Measurements from ENCODE around the gene ACOT11. TPM values are rescaled to one million over a fixed set of nuclear protein-coding genes. Genes with fewer than 3 reads are reported as not detected.
A peak's percentile ranks its signal among the peaks of the same experiment; 100 is the strongest.
"Not testable (repeated sequence)": the region's sequence is repeated elsewhere in the genome, so short reads cannot be mapped to it uniquely, and the experiment has no call there.

Gene ACOT11
- polyA plus RNA-seq (ENCODE audit: insufficient read length): 5.1 TPM

GRCh38 chr1:54547601-54548388 is at the start of gene ACOT11:
Gene ACOT11 (plus strand): TSS chr1:54548228. CDS start chr1:54548310, 82 bp downstream.
- DNase-seq (ENCODE audit: low read depth): peak; percentile 46

- DNase-seq (ENCODE audit: low read depth): no peak
Observed at GRCh38 chr1:54498383-54499096, 49.5 kb upstream of the ACOT11 start.

GRCh38 chr1:54499097-54499359 is 49.0 kb upstream of the ACOT11 start:
- DNase-seq (ENCODE audit: low read depth): no peak

- DNase-seq (ENCODE audit: low read depth): no peak
Observed at GRCh38 chr1:54499360-54500106, 48.5 kb upstream of the ACOT11 start.

GRCh38 chr1:54500107-54500431 is 48.0 kb upstream of the ACOT11 start:
- DNase-seq (ENCODE audit: low read depth): no peak

- DNase-seq (ENCODE audit: low read depth): no peak
Observed at GRCh38 chr1:54501849-54502248, 46.2 kb upstream of the ACOT11 start.

- DNase-seq (ENCODE audit: low read depth): no peak
Observed at GRCh38 chr1:54502342-54502741, 45.7 kb upstream of the ACOT11 start.

GRCh38 chr1:54506594-54506993 is 41.4 kb upstream of the ACOT11 start:
- no peak for DNase-seq (ENCODE audit: low read depth)

- DNase-seq (ENCODE audit: low read depth): no peak
Observed at GRCh38 chr1:54507033-54507870, 40.8 kb upstream of the ACOT11 start.

- DNase-seq (ENCODE audit: low read depth): no peak
Observed at GRCh38 chr1:54510715-54511270, 37.2 kb upstream of the ACOT11 start.

- not testable (repeated sequence) for DNase-seq (ENCODE audit: low read depth)
Observed at GRCh38 chr1:54513921-54514580, 34.0 kb upstream of the ACOT11 start.

GRCh38 chr1:54516249-54516920 is 31.6 kb upstream of the ACOT11 start:
- DNase-seq (ENCODE audit: low read depth): no peak

- no peak for DNase-seq (ENCODE audit: low read depth)
Observed at GRCh38 chr1:54517496-54517895, 30.5 kb upstream of the ACOT11 start.

GRCh38 chr1:54518489-54518888 is 29.5 kb upstream of the ACOT11 start:
- DNase-seq (ENCODE audit: low read depth): no peak

- DNase-seq (ENCODE audit: low read depth): no peak
Observed at GRCh38 chr1:54519709-54520108, 28.3 kb upstream of the ACOT11 start.

GRCh38 chr1:54520631-54521321 is 27.3 kb upstream of the ACOT11 start:
- no peak for DNase-seq (ENCODE audit: low read depth)

- not testable (repeated sequence) for DNase-seq (ENCODE audit: low read depth)
Observed at GRCh38 chr1:54526565-54526964, 21.5 kb upstream of the ACOT11 start.

GRCh38 chr1:54528613-54529012 is 19.4 kb upstream of the ACOT11 start:
- DNase-seq (ENCODE audit: low read depth): no peak

- DNase-seq (ENCODE audit: low read depth): no peak
Observed at GRCh38 chr1:54532033-54532432, 16.0 kb upstream of the ACOT11 start.

GRCh38 chr1:54536656-54537055 is 11.4 kb upstream of the ACOT11 start:
- not testable (repeated sequence) for DNase-seq (ENCODE audit: low read depth)
